ENCODE results near the gene NEMP2. TPM values are rescaled to one million over a fixed set of nuclear protein-coding genes. Genes with fewer than 3 reads are reported as not detected.

Gene NEMP2
- polyA plus RNA-seq, 1 donor (not counting 4 experiments of a cell fraction or from before 2014, with no cell fraction given), result 2.1 TPM

- no peak for FAIRE-seq
- dilution Hi-C loops (cut with MboI; ENCODE audit: extremely low pct_ligation_motif_present, low sequenced_read_pairs), result no loop called here
- TF ChIP-seq CTCF (optimal IDR thresholded peaks at IDR 0.05 in 1 of 3, IDR thresholded peaks at IDR 0.05 in 1 of 3, conservative IDR thresholded peaks at IDR 0.05 in 1 of 3; ENCODE audit: extremely low read depth in 1 of 3, insufficient read depth in 2 of 3, low read length in 3 of 3) (no peak), EZH2 (IDR thresholded peaks at IDR 0.05; ENCODE audit: low read length) (no peak)
Observed at GRCh38 chr2:190519975-190520767, 14.4 kb downstream of the NEMP2 start.

GRCh38 chr2:190517468-190517867, 17.1 kb downstream of the NEMP2 start:
- dilution Hi-C loops (cut with MboI; ENCODE audit: extremely low pct_ligation_motif_present, low sequenced_read_pairs), result no loop called here

More at GRCh38 chr2:190519975-190520767, 14.4 kb downstream of the NEMP2 start:
- Histone ChIP-seq H3K27ac (ENCODE audit: control insufficient read depth, insufficient read depth, low read length) (no peak overlapping the region), H3K4me1 (ENCODE audit: control insufficient read depth, extremely low read depth, insufficient read depth, low read length) (peaks cover 5% of the 10 kb centered on the region), H2AFZ (ENCODE audit: control insufficient read depth, low read length) (no peak overlapping the region), H4K20me1 (ENCODE audit: control insufficient read depth, extremely low read depth, insufficient read depth, low read length) (no peaks in the 10 kb centered on the region), H3K9me3 (ENCODE audit: control insufficient read depth, low read depth, low read length) (no peaks in the 10 kb centered on the region), H3K4me2 (ENCODE audit: control insufficient read depth, extremely low read depth, insufficient read depth, low read depth, low read length) (no peak overlapping the region), H3K36me3 (ENCODE audit: control insufficient read depth in 2 of 2, extremely low read depth in 1 of 2, insufficient read depth in 2 of 2, low read length in 2 of 2) (no peaks in the 10 kb centered on the region), H3K27me3 (ENCODE audit: control insufficient read depth, extremely low read depth, insufficient read depth, low read length) (no peaks in the 10 kb centered on the region), H3K4me3 (ENCODE audit: control insufficient read depth in 2 of 3, extremely low read depth in 1 of 3, insufficient read depth in 2 of 3, low read depth in 1 of 3, low read length in 3 of 3) (no peak overlapping the region), H3K9ac (ENCODE audit: control insufficient read depth, extremely low read depth, insufficient read depth, low read length) (no peak overlapping the region), H3K9me1 (ENCODE audit: control insufficient read depth, extremely low read depth, insufficient read depth, low read length) (no peaks in the 10 kb centered on the region), H3K79me2 (ENCODE audit: control insufficient read depth, insufficient read depth, low read length) (no peaks in the 10 kb centered on the region)
- no peak for DNase-seq (ENCODE audit: low read depth, low spot score)

More at GRCh38 chr2:190517468-190517867, 17.1 kb downstream of the NEMP2 start:
- Histone ChIP-seq H3K27me3 (ENCODE audit: control insufficient read depth, extremely low read depth, insufficient read depth, low read length) (no peaks in the 10 kb centered on the region), H3K27ac (ENCODE audit: control insufficient read depth, insufficient read depth, low read length) (no peak overlapping the region), H3K4me3 (ENCODE audit: control insufficient read depth in 2 of 3, extremely low read depth in 1 of 3, insufficient read depth in 2 of 3, low read depth in 1 of 3, low read length in 3 of 3) (no peak overlapping the region), H3K9me1 (ENCODE audit: control insufficient read depth, extremely low read depth, insufficient read depth, low read length) (no peaks in the 10 kb centered on the region), H3K4me1 (ENCODE audit: control insufficient read depth, extremely low read depth, insufficient read depth, low read length) (peaks cover 5% of the 10 kb centered on the region), H3K9me3 (ENCODE audit: control insufficient read depth, low read depth, low read length) (no peaks in the 10 kb centered on the region), H3K4me2 (ENCODE audit: control insufficient read depth, extremely low read depth, insufficient read depth, low read depth, low read length) (no peak overlapping the region), H3K36me3 (ENCODE audit: control insufficient read depth in 2 of 2, extremely low read depth in 1 of 2, insufficient read depth in 2 of 2, low read length in 2 of 2) (no peaks in the 10 kb centered on the region), H4K20me1 (ENCODE audit: control insufficient read depth, extremely low read depth, insufficient read depth, low read length) (no peaks in the 10 kb centered on the region), H3K79me2 (ENCODE audit: control insufficient read depth, insufficient read depth, low read length) (no peaks in the 10 kb centered on the region), H2AFZ (ENCODE audit: control insufficient read depth, low read length) (no peak overlapping the region), H3K9ac (ENCODE audit: control insufficient read depth, extremely low read depth, insufficient read depth, low read length) (no peak overlapping the region)
- TF ChIP-seq EZH2 (IDR thresholded peaks at IDR 0.05; ENCODE audit: low read length), result no peak
- TF ChIP-seq CTCF (optimal IDR thresholded peaks at IDR 0.05 in 1 of 3, IDR thresholded peaks at IDR 0.05 in 1 of 3, conservative IDR thresholded peaks at IDR 0.05 in 1 of 3; ENCODE audit: extremely low read depth in 1 of 3, insufficient read depth in 2 of 3, low read length in 3 of 3), result no peak
- no peak for FAIRE-seq
- no peak for DNase-seq (ENCODE audit: low read depth, low spot score)
